T-helper 1 cell (primary cell): ENCODE results near the gene EMC10.

Source experiments
- DNase-seq, 5 donors: peaks; one replicate each; pipeline ENCODE4 v3.0.0-alpha.2; 2012 to 2020

Gene EMC10

DNA sequence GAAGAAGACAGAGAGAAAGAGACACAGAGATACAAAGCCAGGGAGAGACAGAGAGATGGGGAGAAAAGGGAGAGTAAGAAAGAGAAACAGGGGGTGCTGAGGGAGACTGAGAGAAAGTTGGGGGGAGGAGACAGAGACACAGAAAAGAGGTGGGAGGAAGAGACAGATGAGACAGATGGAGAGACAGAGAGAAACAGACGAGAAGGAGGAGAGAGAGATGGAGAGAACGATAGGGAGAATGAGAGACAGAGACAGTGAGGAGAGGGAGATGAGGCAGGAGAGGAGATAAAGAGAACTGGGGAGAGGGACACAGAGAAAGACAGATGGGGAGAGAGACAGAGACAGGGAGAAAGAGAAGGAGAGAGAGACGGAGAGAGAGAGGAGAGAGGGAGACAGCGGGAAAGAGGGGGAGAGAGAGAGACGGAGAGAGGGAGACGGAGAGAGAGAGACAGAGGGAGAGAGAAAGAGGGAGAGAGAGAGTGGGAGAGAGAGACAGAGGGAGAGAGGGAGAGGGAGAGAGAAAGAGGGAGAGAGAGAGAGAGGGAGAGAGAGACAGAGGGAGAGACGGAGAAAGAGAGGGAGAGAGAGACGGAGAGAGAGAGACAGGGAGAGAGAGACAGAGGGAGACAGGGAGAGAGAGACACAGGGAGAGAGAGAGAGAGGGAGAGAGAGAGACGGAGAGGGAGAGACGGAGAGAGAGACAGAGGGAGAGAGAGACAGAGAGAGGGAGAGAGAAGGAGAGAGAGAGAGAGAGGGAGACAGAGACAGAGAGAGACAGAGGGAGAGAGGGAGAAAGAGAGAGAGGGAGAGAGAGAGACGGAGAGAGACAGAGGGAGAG, 22.1 kb downstream of the EMC10 start:
- no peak for DNase-seq

DNA sequence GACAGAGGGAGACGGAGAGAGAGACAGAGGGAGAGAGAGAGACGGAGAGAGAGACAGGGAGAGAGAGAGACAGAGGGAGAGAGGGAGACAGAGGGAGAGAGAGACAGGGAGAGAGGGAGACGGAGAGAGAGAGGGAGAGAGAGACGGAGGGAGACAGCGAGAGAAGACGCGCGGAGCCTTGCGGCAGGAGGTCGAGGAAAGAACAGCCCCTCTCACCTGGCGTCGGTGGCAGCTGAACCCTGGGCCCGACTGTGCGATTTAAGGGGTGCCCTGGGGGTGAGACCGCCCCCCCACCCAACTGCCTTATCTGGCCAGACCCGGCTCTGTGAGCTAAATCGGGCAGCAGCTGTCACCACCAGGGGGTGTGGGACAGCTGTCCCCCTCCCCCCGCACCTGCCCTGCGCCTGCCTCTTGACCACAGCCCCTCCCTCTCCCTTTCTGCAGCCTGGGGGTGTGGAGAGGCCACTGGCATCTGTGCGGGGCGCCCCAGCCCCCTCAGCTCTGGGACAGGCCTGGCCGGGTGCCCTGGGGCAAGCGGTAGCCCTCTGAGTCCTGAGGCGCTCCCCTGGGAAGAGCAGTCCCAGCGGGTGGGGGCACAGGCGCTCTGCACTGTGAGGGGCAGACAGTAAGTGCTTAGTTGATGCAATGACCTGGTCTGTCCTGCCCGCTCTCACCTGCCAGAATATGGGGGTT, 23.9 kb downstream of the EMC10 start:
- no peak for DNase-seq

DNA sequence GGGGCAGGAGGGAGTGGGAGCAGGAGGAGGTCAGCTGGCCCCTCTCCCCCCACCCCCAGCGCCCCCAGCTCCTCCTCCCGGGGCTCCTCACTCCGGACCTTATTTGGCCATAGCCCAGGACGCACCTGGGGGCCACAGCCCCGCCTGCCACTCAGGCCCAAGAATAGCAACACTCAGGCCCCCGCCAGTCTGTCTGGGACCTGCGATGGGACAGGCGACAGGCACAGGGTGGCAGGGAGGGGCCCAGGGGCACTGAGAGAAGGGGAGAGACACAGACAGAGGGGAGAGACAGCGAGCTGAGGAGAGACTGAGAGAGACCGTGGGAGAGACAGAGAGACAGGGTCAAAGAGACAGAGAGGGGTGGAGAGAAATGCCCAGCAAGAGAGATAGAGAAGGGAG, 24.4 kb downstream of the EMC10 start:
- no peak for DNase-seq

DNA sequence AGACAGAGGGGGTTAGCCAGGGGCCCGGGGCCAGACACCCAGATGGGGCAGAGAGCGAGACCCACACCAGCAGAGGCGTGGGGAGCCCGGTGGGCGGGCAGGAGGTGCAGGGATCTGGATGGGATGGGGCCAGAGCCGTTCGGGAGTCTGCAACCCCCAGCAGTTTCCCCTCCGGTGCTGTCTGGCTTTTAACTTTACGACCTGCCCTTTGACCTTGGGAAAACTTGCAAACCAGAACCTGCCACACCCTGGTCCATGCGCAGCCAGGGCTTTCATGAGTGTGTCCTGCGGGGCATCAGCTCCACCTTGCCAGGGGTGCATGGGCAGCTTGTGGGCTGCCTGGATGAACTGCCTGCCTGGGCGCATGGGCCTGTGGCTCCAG, 24.9 kb downstream of the EMC10 start:
- no peak for DNase-seq

DNA sequence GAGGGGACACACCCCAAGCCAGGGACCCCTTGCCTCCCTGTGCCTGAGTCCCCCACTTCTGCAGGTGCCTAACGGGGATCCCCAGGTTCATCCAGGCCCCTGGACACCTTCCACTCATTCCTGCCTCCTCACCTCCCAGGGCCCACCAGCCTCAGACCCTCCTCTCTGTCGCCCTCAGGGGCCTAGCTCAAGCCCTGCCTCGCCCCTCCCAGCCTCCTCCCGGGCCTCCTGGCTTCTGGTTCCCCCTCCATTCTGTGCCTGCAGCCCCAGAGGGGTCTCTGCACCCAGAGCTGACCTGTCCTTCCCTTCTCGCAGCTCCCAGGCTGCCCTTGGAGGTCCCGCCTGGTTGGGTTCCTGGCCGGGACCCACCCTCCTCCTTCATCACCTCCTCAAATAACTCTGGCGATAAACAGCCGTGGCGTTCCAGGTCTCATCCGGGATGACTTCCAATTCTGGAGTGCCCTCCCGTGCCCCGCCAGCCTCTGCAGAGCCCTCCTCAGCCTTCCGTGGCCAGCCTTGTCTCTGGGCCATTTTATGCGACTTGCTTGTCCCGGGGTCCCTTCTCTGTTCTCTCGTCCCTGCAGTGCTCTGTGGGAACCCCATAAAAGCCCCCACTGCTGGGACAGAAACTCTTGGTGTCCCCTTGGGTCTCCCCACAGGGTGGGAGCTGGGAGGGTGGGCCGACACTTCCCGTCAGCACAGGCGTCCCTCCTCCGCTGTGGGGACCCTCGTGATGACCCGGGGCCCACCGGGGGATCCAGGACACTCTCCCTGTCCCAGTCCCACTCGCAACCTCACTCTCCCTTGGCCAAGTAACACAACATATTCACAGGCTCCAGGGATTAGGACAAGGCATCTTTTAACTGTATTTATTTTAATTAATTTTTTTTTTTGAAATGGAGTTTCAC, 25.5 kb downstream of the EMC10 start:
- DNase-seq, result no peak

DNA sequence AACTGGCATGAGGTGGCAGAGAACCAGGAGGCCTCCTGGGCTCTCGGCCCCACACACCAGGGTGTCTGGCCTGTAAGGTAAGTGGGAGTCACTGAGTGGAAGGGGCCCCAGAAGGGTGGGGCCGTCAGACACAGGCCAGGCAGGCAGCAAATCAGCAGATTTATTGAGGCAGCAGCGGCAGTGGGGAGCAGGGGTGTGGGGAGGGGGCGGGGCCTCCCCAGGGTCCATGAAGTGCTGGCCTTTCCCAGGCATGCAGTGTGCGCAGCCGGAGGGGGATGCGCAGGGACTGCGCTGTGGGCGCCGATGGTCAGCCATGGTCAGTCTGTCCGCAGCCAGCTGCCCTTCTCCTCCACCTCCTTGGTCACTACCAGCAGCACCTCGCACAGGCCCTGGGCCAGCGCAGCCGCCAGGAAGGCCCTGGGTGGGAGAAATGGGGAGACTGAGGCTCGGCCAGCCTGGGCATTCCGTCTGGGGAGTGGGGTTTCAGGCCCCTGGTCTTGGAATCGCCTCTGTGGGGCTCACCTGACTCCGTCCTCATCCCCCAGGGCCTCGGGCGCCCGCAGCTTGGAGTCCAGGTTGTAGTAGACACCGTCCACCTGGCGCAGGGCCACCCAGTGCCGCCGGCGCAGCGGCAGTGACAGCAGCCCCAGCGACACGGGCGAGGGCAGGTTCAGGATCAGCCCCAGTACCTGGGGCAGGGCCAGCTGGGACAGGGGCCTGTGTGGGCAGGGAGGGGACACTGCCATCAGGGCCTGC, 29.7 kb downstream of the EMC10 start:
- DNase-seq, result no peak

DNA sequence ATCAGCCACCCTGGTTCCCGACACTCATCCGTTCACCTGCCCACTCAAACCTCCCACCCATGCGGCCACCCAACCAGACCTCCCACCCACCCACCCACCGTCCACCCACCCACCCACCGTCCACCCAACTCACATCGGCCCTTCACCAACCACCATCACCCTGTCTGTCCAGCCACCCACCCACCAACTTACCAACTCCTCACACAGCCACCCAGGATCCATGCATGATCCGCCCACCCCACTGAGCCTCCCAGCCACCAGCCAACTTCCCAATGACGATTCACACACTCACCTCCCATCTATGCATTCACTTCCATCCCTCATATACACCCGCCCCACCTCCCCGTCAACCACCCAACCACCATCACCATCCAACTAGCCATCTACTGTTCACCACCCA, 30.4 kb downstream of the EMC10 start:
- DNase-seq, result no peak

DNA sequence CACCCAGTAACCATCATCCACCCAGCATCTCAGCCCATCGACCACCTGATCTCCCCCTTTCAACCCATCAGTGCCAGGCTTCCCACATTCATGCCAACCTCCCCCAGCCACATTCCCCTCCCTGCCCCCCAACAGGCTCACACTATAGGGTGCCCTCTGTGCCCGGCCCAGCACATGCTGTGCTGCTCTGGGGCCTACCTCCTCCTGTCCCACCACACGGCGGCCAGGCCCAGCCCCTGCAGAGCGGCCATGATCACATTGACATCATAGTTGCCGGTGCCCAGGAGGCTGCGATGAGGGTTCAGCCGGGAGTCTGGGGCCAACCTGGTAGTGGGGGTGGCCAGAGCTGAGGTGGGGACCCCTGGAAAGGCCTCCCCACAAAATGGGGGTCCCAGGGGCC, 31.1 kb downstream of the EMC10 start:
- no peak for DNase-seq

DNA sequence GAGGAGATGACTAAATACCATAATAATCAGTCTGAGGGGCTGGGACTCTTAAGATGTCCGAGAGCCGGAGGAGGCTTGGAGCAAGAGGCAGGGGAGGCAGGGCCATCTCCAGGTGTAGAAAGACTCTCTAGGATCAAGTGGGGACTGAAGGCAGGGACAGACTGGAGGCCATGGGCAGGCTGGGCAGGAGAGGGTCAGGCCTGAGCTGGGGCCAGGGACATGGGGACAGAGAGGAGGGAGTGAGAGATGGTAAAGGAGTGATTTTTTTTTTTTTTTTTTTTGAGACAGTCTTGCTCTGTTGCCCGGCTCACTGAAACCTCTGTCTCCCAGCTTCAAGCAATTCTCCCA, 32.5 kb downstream of the EMC10 start:
- DNase-seq, result no peak

DNA sequence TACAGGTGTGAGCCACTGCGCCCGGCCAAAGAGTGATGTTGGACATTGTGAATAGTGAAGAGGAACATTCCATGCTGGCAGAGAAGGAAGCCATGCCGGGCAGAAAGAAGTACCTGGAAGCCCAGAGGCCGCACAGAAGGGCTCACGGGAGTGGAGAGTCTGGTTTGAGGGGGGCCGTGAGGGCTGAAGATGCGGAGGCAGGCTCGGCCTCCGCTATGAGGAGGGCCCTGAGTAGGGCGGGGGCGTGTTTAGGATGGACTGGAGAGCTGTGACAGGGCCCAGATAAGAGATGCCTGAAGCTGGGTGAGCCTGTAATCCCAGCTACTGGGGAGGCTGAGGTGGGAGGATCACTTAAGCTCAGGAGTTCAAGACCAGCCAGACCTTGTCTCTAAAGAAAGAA, 33.1 kb downstream of the EMC10 start:
- no peak for DNase-seq

DNA sequence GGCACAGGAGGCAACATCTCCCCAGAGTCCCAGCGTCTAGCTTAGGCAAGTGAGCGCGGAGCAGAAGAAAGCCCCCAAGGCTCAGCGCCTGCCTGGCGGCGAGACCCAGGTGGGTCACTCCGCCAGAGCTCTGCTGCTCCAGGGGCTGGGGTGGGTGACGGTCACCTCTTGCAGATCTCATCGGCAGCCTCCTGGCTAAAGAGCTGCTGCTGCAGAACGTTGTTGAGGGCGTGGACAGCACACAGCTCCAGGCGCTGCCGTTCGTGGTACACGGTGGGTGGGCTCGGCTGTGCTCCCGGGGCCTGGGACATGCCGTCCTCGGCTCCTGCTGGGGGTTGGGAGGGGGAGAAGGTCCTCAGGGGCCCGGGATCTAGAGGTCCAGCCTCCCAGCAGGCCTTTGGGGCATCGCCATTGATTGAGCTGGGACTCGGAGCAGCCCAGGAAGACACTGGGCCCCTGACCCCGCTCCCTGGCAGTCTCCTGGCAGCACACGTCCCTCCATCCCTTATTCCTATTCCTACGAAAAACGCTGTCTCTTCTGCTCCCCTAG, 33.9 kb downstream of the EMC10 start:
- DNase-seq, result no peak

DNA sequence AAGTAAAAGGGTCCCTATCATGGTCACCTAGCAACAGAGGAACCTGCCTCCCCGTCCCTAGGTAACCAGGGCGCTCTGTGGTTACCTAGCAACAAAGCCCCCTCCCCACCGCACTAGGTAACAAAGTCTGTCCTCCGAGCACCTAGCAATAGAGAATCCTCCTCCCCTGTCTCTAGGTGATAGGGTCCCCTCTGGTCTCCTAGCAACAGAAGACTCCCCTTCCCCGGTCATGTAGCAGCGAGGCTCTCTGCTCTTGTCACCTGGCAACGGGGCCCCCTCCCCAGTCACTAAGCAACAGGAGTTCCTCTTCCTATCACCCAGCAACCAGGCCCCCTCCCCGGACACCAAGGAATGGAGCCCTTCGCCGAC, 34.4 kb downstream of the EMC10 start:
- DNase-seq, result no peak

DNA sequence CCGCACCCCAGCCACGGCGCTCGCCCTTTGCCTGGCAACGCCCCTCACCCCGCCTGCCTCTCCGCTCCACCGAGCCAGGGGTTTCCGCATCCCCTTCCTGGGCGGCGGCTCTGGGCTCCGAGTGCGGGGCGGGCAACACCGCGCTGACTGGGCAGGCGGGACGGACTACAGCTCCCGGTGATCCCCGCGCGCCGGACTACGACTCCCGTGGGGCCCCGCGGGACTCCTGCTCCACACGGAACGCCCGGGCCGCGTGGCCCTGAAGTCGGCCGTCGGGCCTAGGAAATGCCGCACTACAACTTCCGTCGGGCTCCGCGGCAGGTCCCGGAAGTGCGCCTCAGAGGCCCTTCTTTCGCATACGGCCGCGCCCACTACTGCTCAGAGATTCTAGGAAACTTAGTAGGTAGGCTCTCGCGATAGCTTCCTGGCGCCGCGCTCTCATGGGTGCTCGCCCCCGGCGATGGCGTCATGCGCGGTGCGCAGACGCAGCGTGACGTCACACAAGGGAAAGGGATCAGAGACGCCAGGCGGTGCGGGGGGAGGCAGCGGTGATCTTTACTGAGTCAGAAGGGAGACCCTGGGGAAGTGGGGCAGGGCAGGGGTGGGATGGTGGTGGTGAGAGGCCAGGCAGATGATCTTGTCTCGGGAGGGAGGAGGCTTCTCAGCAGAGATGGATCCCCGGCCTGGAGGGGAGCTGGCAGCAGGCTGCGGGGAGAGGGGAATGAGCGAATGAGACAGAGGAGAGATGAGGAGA, 34.9 kb downstream of the EMC10 start, which contains the start of gene JOSD2:
TSS of gene JOSD2 (minus strand) at position 123 of the 754 bp plus-strand sequence. CDS start 760 bp downstream, outside the sequence.
- peak; percentile 93 to 100 (median 96) for DNase-seq

DNA sequence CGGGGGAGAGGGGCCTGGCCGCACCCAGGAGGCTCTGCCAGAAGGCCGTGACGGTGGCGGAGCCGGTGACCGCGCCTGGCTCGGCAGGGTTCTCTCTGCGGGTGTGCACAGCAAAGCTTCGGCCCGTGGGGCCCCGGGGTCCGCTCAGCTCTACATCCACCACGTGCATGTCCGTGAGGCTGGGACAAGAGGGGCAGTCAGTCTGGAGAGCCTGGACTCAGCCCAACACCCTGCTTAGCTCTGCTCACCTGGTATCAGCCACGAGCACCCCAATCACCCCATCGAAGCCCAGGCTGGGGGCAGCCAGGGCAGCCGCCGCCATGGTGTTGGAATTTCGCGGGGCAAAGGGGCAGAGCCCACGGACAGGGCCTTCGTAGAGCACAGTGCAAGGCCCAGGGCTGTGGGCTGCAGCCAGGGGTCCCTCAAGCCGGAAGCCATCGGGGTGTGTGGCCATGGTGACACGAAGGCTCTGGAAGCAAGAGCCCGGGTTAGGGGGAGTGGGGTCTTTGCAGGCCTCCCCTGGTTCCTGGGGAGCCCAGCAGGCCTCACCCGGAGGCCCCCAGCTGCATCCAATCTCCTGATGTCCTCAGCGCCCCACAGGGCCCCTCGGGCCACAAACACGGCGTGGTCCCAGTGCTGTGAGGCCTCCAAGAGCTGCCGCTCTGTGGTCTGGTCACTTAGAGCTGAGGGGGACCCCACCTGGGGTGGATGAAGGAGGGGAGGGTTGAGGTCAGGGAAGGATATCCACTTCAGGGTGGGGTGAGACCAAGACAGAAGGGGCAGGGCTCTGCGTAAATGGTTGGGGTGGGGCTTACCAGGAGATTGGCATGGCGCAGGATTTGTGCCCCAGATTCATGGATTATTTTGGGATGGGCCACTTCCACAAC, 36.0 kb downstream of the EMC10 start:
- no peak for DNase-seq

DNA sequence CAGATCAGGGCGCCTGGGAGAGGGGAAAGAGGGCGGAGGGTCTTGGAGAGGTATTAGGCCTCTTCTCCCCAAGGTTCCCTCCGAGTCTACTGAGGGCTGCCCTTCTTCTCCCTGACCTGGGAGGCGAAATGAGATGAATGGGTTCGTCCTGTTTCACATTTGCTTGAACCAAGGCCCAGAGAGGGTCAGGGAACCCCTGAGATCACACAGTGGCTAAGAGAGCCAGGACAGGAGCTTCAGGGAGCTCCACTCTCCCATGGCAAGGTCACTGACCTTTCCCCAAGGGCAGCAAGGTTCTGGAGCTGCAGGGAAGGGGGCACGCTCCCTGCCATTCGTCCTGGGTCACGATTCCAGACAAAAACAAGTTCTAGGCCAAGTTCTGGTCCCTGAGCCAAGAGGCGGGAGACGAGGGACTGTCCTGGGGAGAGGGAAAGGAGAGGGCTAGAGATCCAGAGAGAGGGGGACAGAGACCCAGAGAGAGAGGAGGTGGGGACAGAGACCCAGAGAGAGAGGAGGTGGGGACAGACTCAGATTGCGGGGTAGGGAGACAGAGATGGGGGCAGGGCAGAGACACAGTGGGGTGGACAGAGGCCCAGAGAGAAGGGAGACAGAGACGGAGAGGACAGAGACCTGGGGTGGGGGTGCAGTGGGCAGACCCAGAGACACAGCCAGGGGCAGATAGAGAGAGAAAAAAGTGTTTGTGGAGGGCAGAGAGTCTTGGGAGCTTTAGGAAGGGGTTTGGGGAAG, 36.9 kb downstream of the EMC10 start:
- DNase-seq, result no peak

DNA sequence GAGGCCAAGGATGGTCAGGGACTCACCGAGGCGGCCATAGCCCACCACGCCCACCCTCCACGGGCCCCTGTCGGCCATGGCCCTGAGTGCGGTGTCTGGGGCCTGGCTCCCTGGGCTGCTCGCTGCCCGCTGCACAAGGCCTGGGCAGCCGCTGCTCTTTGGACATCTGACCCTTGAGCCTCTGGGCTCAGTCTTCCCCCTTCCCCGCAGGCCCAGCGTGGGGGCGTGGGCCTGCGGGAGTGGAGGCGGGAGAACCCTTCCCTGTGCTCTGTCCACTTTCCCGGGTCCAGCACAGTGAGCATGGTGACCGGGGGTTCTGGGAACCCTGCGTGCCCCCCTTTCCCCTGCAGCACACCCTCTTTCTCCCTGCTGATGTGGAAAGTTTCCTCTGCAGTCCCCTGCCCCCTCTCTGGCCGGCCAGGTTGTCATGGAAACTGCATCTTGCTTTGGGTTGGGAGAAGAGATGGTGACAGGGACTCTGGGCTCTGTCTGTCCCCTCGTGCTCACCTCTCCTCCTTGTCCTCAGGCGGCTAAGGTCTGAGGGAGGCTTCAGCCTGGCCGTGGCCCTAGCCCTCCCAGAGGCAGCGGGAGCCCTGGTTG, 37.5 kb downstream of the EMC10 start, which contains the start of gene ASPDH:
TSS of gene ASPDH (minus strand) at position 168 of the 600 bp plus-strand sequence. CDS start at position 78, 90 bp downstream.
- no peak for DNase-seq

DNA sequence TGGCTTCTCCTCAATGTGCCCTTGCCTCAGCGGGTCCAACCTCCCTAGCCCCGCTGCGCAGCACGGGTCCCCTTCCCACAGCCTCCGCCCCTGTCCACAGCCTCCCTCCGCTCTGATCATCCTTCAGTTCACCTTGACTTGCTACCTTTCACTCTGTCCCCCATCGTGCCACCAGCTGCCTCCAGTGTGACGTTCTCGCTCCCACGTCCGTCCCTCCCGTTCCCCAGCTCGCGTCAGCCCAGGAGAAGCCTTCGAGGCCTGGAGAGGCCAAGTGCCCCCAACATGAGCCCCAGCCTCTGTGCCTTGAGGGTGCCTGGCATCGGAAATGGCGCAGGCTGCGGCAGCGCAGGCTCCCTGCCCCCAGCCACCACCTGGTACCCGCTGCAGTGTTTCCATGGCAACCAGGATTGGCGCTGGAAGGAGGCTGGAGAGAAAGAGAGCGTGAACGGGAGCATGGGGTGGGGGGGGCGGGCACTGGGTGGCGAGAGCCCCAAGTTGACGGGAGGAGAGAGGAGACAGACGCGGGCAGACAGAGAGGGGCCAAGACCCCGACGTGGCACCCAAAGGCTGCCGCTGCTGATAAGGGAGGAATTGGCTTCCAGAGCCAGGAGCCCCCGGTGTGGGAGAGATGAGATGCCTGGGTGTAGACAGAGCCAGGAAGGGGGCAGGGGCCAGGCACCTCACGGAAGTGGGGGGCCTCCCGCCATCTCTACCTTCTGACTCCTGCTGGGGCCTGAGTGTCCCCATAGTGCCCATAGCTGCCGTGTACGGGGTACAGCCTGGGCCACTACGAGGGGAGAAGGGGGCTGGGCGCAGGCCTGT, 38.2 kb downstream of the EMC10 start:
- no peak for DNase-seq

DNA sequence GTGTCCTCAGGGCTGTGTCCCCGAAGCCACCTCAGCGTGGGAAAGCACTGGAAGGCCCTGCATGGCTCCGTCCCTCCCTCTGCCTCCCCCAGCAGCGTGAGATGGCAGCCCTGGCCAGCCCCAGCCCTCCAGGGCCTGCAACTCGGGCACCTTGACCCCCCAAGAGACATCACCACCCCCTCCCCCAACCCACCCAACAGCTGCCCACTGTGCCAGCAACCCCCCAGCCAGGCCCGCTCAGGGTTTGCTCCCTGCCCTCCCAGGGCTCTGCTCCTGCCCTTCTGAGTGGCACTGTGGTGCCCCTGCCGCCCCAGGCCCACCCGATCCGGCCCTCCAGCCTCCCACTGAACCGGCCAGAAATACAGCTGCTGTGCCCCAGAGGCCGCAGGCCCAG, 38.9 kb downstream of the EMC10 start:
- no peak for DNase-seq
